GM12878 (cell line): ENCODE results near the gene DIPK1A. TPM values are rescaled to one million over a fixed set of nuclear protein-coding genes. Genes with fewer than 3 reads are reported as not detected.

Experiments used
- ATAC-seq: fragments of 200-7000 bp; cut with Tn5 transposase; 3 replicates; pipeline ENCODE4 v1.9.1; 2020; ENCODE audit warnings: mild to moderate bottlenecking, moderate library complexity
- BruUV-seq: library from RNA; stranded (reverse); fragments of 400-500 nt; replicated peaks from 2 replicates; lab custom pipeline; 2021; lab: Mats Ljungman, UMichigan
- CTCF ChIA-PET: fragments of 300-600 bp; sonication (Branson Sonifier 250); formaldehyde crosslinking; extraction: SDS; loops from one replicate; lab custom pipeline; 2021; ENCODE audit warnings: inconsistent platforms; lab: Yijun Ruan, JAX
- POLR2A ChIA-PET: fragments of 350-600 bp; formaldehyde crosslinking; extraction: SDS; loops from one replicate; lab custom pipeline; 2021; ENCODE audit warnings: inconsistent platforms; lab: Charles Lee
- RAD21 ChIA-PET: fragments of 300-600 bp; sonication (Branson Sonifier 250); formaldehyde crosslinking; loops from one replicate; lab custom pipeline; 2023; ENCODE audit warnings: antibody characterized with exemption; ENCODE audit not compliant: unreplicated experiment; lab: Charles Lee
- SMC1A ChIA-PET: fragments of 300-600 bp; sonication (Branson Sonifier 250); formaldehyde crosslinking; loops from one replicate; lab custom pipeline; 2023; ENCODE audit not compliant: unreplicated experiment, uncharacterized antibody; lab: Charles Lee
- DNase-seq: peaks from one replicate; pipeline ENCODE4 v3.0.0-alpha.2; 2011; ENCODE audit warnings: low read depth, low spot score
- FAIRE-seq: peaks from 3 replicates; lab custom pipeline; 2011; peaks lifted over from hg19 to GRCh38; lab: Jason Lieb, UNC
- H2AFZ ChIP-seq: 2 replicates; pipeline ENCODE4 v1.6.0; 2011; ENCODE audit warnings: low read depth, low read length, control low read depth; ENCODE audit not compliant: control insufficient read depth
- H3K27ac ChIP-seq: 2 replicates; pipeline ENCODE4 v1.5.1; 2011; ENCODE audit warnings: control low read depth; ENCODE audit not compliant: control insufficient read depth, insufficient read depth
- H3K27me3 ChIP-seq, 2 experiments: replicated peaks in 1 of 2; 2 replicates each; pipeline versions ENCODE4 v1.6.0 to v1.6.1; 2011; ENCODE audit warnings: low read length in 1 of 2; ENCODE audit not compliant: control insufficient read depth in 2 of 2, insufficient read depth in 2 of 2
- H3K36me3 ChIP-seq, 2 experiments: 2 replicates each; pipeline ENCODE4 v1.5.1; 2011; ENCODE audit warnings: low read length in 1 of 2; ENCODE audit not compliant: control insufficient read depth in 2 of 2, insufficient read depth in 2 of 2
- H3K4me1 ChIP-seq: 2 replicates; pipeline ENCODE4 v1.6.1; 2011; ENCODE audit warnings: mild to moderate bottlenecking, low read length, moderate library complexity, mixed read lengths; ENCODE audit not compliant: control insufficient read depth, insufficient read depth
- H3K4me2 ChIP-seq: 2 replicates; pipeline ENCODE4 v1.6.0; 2011; ENCODE audit warnings: control low read depth; ENCODE audit not compliant: control insufficient read depth, insufficient read depth
- H3K4me3 ChIP-seq: fragments of 200-600 bp; sonication (generic); 2 replicates; pipeline ENCODE4 v1.5.1; 2016
- H3K79me2 ChIP-seq: 2 replicates; pipeline ENCODE4 v1.6.0; 2011; ENCODE audit warnings: low read length; ENCODE audit not compliant: control insufficient read depth, insufficient read depth
- H3K9ac ChIP-seq: 2 replicates; pipeline ENCODE4 v1.8.0; 2011; ENCODE audit warnings: low read length, control low read depth, mixed read lengths; ENCODE audit not compliant: control insufficient read depth, insufficient read depth
- H3K9me3 ChIP-seq: replicated peaks from 3 replicates; pipeline ENCODE4 v1.5.1; 2011; ENCODE audit warnings: mild to moderate bottlenecking, low read length; ENCODE audit not compliant: control insufficient read depth, insufficient read depth
- H4K20me1 ChIP-seq: 2 replicates; pipeline ENCODE4 v1.6.0; 2011; ENCODE audit not compliant: control insufficient read depth, insufficient read depth
- FOXM1 ChIP-seq: IDR thresholded peaks from 2 replicates; pipeline ENCODE4 v1.6.1; 2012; ENCODE audit warnings: low read depth, mild to moderate bottlenecking, inconsistent platforms, low read length, moderate library complexity
- GATAD2B ChIP-seq: fragments of 450-650 bp; conservative IDR thresholded peaks from 2 replicates; pipeline ENCODE4 v1.6.1; 2017; ENCODE audit warnings: low read depth, mild to moderate bottlenecking, moderate library complexity
- HDAC6 ChIP-seq: fragments of 200-600 bp; sonication (generic); IDR thresholded peaks from one replicate; pipeline ENCODE4 v1.8.0; 2017; ENCODE audit warnings: antibody characterized with exemption; ENCODE audit not compliant: unreplicated experiment
- LARP7 ChIP-seq: fragments of 450-650 bp; IDR thresholded peaks from 2 replicates; pipeline ENCODE4 v1.6.1; 2017; ENCODE audit warnings: mild to moderate bottlenecking
- MAX ChIP-seq: IDR thresholded peaks from 2 replicates; pipeline ENCODE4 v1.6.1; 2012; ENCODE audit warnings: low read depth, low read length, improper control_type of control experiment
- MEF2A ChIP-seq: IDR thresholded peaks from 2 replicates; pipeline ENCODE4 v1.6.1; 2011; ENCODE audit warnings: low read depth, mild to moderate bottlenecking, low read length, moderate library complexity; ENCODE audit not compliant: insufficient read depth
- NFYA ChIP-seq: IDR thresholded peaks from 2 replicates; pipeline ENCODE4 v1.6.1; 2011; ENCODE audit warnings: low read depth, mild to moderate bottlenecking, low read length, improper control_type of control experiment, borderline replicate concordance
- POLR2AphosphoS5 ChIP-seq: IDR thresholded peaks from 2 replicates; pipeline ENCODE4 v1.6.1; 2011; ENCODE audit warnings: mild to moderate bottlenecking, low read length, inconsistent platforms
- RELB ChIP-seq: fragments of 450-650 bp; IDR thresholded peaks from 2 replicates; pipeline ENCODE4 v1.6.1; 2017; ENCODE audit warnings: low read depth, mild to moderate bottlenecking, moderate library complexity
- SP1 ChIP-seq: IDR thresholded peaks from one replicate; pipeline ENCODE4 v1.6.1; 2011; ENCODE audit warnings: low read depth, low read length
- STAT3 ChIP-seq: IDR thresholded peaks from 2 replicates; pipeline ENCODE4 v1.6.1; 2011; ENCODE audit warnings: low read depth, low read length, improper control_type of control experiment
- TAF1 ChIP-seq: IDR thresholded peaks from 2 replicates; pipeline ENCODE4 v1.6.1; 2011; ENCODE audit warnings: mild to moderate bottlenecking, low read depth, low read length, borderline replicate concordance
- ZBTB33 ChIP-seq: fragments of 450-650 bp; IDR thresholded peaks from 2 replicates; pipeline ENCODE4 v1.6.1; 2017; ENCODE audit warnings: mild to moderate bottlenecking
- ZNF207 ChIP-seq: fragments of 450-650 bp; IDR thresholded peaks from 2 replicates; pipeline ENCODE4 v1.6.1; 2014; ENCODE audit warnings: antibody characterized with exemption, mild to moderate bottlenecking, borderline replicate concordance
- ZNF217 ChIP-seq: fragments of 450-650 bp; IDR thresholded peaks from 2 replicates; pipeline ENCODE4 v1.6.1; 2017; ENCODE audit warnings: antibody characterized with exemption, mild to moderate bottlenecking
- WGBS: methylation state at CpG from one replicate; pipeline ENCODE4 v1.1.6; 2016; ENCODE audit warnings: low lambda C conversion rate; ENCODE audit not compliant: insufficient replicate concordance, insufficient coverage; ENCODE audit errors: missing lambda C conversion rate; 5-methylcytosine and 5-hydroxymethylcytosine counted together
- in situ Hi-C: fragments of 300-500 bp; cut with MboI; formaldehyde crosslinking; loops from 9 replicates; pipeline ENCODE4 v1.14.3; 2018; ENCODE audit warnings: mixed read lengths
- intact Hi-C: fragments of 100-400 bp; cut with micrococcal nuclease; formaldehyde crosslinking; loops from one replicate; pipeline ENCODE4 v1.14.2; 2022; ENCODE audit not compliant: unreplicated experiment
- polyA plus RNA-seq, 11 experiments: library from polyadenylated mRNA; depleted of rRNA in 4 of 11; unstranded in 6 of 11; stranded (reverse) in 5 of 11; fragments of >200 nt; fragmentation: Nextera tagmentation in 4 of 11; fragmentation: Illumina TruSeq in 1 of 11; extraction: Ambion mirVana in 4 of 11; extraction: Trizol in 1 of 11; gene quantifications; 1 replicate in 1 of 11; 2 replicates in 10 of 11; pipeline versions ENCODE4 v1.2.1 to v1.2.3, GENCODE V29; 2011 to 2016; ENCODE audit warnings: inconsistent platforms in 2 of 11, missing spikeins in 2 of 11, low read depth in 1 of 11
- total RNA-seq, 4 experiments: library from RNA; depleted of rRNA in 3 of 4; stranded (reverse); fragments of >200 nt in 3 of 4; fragmentation: Illumina TruSeq in 1 of 4; extraction: Trizol in 1 of 4; gene quantifications; 2 replicates each; pipeline versions ENCODE4 v1.2.1 to v1.2.3, GENCODE V29; 2013 to 2021

The DIPK1A gene
- total and polyA plus RNA-seq, 10 of the 15 experiments (the other 5 are each of a cell fraction or from before 2014, with no cell fraction given): 4.9 to 15.0 (median 9.7) TPM

- no peak for TF ChIP-seq ZBTB33
- TF ChIP-seq TAF1: no peak
- TF ChIP-seq GATAD2B: no peak
- TF ChIP-seq RELB: no peak
- no peak for TF ChIP-seq SP1
- no peak for TF ChIP-seq ZNF207
- TF ChIP-seq STAT3: no peak
- TF ChIP-seq FOXM1: no peak
These were observed 39.0 kb upstream of the DIPK1A start (continued) for GRCh38 chr1:93000291-93000690.

- Histone ChIP-seq H3K36me3 (no peaks in the 10 kb centered on the region), H3K9me3 (no peaks in the 10 kb centered on the region), H3K4me2 (no peak overlapping the region), H3K27me3 (no peaks in the 10 kb centered on the region), H2AFZ (no peak overlapping the region), H3K27ac (no peak overlapping the region), H3K9ac (no peak overlapping the region), H3K4me1 (peaks cover 6% of the 10 kb centered on the region), H3K79me2 (no peaks in the 10 kb centered on the region), H3K4me3 (no peak overlapping the region), H4K20me1 (no peaks in the 10 kb centered on the region)
- intact Hi-C loops: no loop called here
- ChIA-PET SMC1A (interaction anchor here (0.6 to 5.1 kb wide), 9 partner anchors 9 to 389 kb away, joined by 3 to 29 read pairs (median 3); no protein-coding TSS in a partner anchor), POLR2A (interaction anchor here (0.6 kb wide), 1 partner anchor 177 kb away, joined by 4 read pairs; no protein-coding TSS in a partner anchor), CTCF (interaction anchor here (0.9 to 1.2 kb wide), 2 partner anchors 15 to 114 kb away, joined by 3 to 4 read pairs; no protein-coding TSS in a partner anchor), RAD21 (interaction anchor here (1.1 kb wide), 1 partner anchor 250 kb away, joined by 3 read pairs; no protein-coding TSS in a partner anchor)
- TF ChIP-seq HDAC6: no peak
- TF ChIP-seq MEF2A: no peak
- no peak for TF ChIP-seq MAX
- no peak for TF ChIP-seq POLR2AphosphoS5
- TF ChIP-seq LARP7: no peak
- TF ChIP-seq ZNF217: no peak
- no peak for TF ChIP-seq FOXM1
- TF ChIP-seq NFYA: no peak
- 52% methylated on average over 5 of the region's 5 CpGs for WGBS
- no TSS peak for BruUV-seq
- no peak for ATAC-seq
- DNase-seq: no peak
- FAIRE-seq: no peak
- in situ Hi-C loops: no loop called here
These were observed 37.6 kb upstream of the DIPK1A start for GRCh38 chr1:92998821-92999220.
